Measurements from ENCODE around the gene SLC35G3. TPM values are rescaled to one million over a fixed set of nuclear protein-coding genes. Genes with fewer than 3 reads are reported as not detected.

SLC35G3 gene
- polyA plus RNA-seq, 1 of the 3 experiments (the other 2 are of a cell fraction) = not detected

DNA sequence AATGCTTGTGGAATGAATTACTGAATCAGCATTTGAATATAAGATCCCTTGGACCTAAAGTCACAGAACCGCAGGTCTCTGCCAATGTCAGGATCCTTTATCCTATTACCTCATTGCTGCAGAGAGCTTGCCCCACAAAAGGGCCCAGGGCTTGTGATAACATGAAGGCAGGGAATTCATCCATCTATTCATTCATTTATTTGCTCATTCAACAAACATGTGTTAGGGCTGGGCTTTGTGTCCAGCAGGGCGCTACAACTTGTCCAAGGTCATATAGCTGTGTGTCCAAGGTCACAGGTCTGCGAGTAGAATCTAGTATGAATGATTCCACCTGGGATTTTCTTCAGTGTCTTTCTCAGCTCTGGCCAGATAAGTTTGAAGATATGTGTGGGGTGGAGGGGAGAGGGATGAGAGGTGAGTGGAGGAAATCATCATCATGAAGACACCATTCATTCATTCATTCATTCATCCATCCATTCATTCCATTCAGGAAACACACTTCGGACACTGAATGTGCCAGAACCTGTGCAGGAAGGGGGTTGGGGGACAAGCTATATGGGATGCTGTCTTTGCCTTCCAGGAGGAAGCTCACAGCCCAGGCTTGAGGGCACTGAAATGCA lies 47.9 kb downstream of the SLC35G3 start:
- Histone ChIP-seq H3F3A (replicated peaks; ENCODE audit: insufficient read depth) (no peaks in the 10 kb centered on the region), H3K9me3 (no peaks in the 10 kb centered on the region), H2AFZ (ENCODE audit: low read depth) (no peak overlapping the region), H3K9ac (no peak overlapping the region), H3K27ac (ENCODE audit: low read depth in 2 of 2, low read length in 1 of 2) (no peak overlapping the region), H3K36me3 (replicated peaks in 1 of 2; ENCODE audit: control insufficient read depth in 1 of 2, insufficient read depth in 2 of 2, low read length in 1 of 2) (no peaks in the 10 kb centered on the region), H3K4me2 (no peak overlapping the region), H3K79me2 (ENCODE audit: insufficient read depth) (peaks cover 7% of the 10 kb centered on the region), H3K27me3 (ENCODE audit: insufficient read depth) (peaks cover 31% of the 10 kb centered on the region; the same call in 1 of the 2 replicates), H3K4me1 (ENCODE audit: control insufficient read depth in 1 of 2, insufficient read depth in 2 of 2, low read depth in 1 of 2, low read length in 1 of 2) (no peaks in the 10 kb centered on the region), H3K4me3 (ENCODE audit: low read depth in 2 of 2, low read length in 1 of 2) (no peak overlapping the region), H3K9me2 (no peaks in the 10 kb centered on the region), H4K20me1 (ENCODE audit: insufficient read depth) (no peaks in the 10 kb centered on the region)
- TF ChIP-seq FOSL2 (IDR thresholded peaks at IDR 0.05; ENCODE audit: borderline replicate concordance, low read depth) (no peak), FOXM1 (IDR thresholded peaks at IDR 0.05; ENCODE audit: low read depth) (no peak), ELF1 (IDR thresholded peaks at IDR 0.05) (no peak), YY1 (IDR thresholded peaks at IDR 0.05; ENCODE audit: low read depth) (no peak), RFX5 (IDR thresholded peaks at IDR 0.05; ENCODE audit: low read length) (no peak), MEF2A (IDR thresholded peaks at IDR 0.05; ENCODE audit: borderline replicate concordance, low read depth) (no peak), JUND (IDR thresholded peaks at IDR 0.05) (no peak), EZH2phosphoT487 (IDR thresholded peaks at IDR 0.05; ENCODE audit: borderline replicate concordance, low read depth) (no peak)
- TF ChIP-seq, protein P1, sequence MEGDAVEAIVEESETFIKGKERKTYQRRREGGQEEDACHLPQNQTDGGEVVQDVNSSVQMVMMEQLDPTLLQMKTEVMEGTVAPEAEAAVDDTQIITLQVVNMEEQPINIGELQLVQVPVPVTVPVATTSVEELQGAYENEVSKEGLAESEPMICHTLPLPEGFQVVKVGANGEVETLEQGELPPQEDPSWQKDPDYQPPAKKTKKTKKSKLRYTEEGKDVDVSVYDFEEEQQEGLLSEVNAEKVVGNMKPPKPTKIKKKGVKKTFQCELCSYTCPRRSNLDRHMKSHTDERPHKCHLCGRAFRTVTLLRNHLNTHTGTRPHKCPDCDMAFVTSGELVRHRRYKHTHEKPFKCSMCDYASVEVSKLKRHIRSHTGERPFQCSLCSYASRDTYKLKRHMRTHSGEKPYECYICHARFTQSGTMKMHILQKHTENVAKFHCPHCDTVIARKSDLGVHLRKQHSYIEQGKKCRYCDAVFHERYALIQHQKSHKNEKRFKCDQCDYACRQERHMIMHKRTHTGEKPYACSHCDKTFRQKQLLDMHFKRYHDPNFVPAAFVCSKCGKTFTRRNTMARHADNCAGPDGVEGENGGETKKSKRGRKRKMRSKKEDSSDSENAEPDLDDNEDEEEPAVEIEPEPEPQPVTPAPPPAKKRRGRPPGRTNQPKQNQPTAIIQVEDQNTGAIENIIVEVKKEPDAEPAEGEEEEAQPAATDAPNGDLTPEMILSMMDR (IDR thresholded peaks at IDR 0.05) = no peak
- CTCF ChIA-PET = interaction anchor here (1.9 kb wide), 1 partner anchor 26 kb away, joined by 5 read pairs; the partner anchor contains the start of gene RAD51D
- POLR2A ChIA-PET = no interaction called here
- no peak for DNase-seq
- WGBS (ENCODE audit: low lambda C conversion rate) = 31% methylated on average over 4 of the region's 4 CpGs

GRCh38 chr17:35144840-35145239 lies 49.4 kb downstream of the SLC35G3 start:
- ChIA-PET POLR2A (no interaction called here), CTCF (no interaction called here)
- H2AFZ ChIP-seq (ENCODE audit: low read depth) = no peak overlapping the region
- no peak overlapping the region for H3K27ac ChIP-seq (ENCODE audit: low read depth in 2 of 2, low read length in 1 of 2)
- no peaks in the 10 kb centered on the region for H3K9me3 ChIP-seq
- 58% methylated on average over 4 of the region's 4 CpGs for WGBS (ENCODE audit: low lambda C conversion rate)
- H3F3A ChIP-seq (replicated peaks; ENCODE audit: insufficient read depth) = no peaks in the 10 kb centered on the region
- TF ChIP-seq IRF3 (IDR thresholded peaks at IDR 0.05; ENCODE audit: low read depth, low read length) = no peak
- H3K36me3 ChIP-seq (replicated peaks in 1 of 2; ENCODE audit: control insufficient read depth in 1 of 2, insufficient read depth in 2 of 2, low read length in 1 of 2) = peaks cover under 1% of the 10 kb centered on the region in 2 experiments
- H3K27me3 ChIP-seq (ENCODE audit: insufficient read depth) = peaks cover 25% of the 10 kb centered on the region; the same call in 1 of the 2 replicates
- H3K4me2 ChIP-seq = no peak overlapping the region
- H4K20me1 ChIP-seq (ENCODE audit: insufficient read depth) = no peaks in the 10 kb centered on the region
- no peak overlapping the region for H3K9ac ChIP-seq
- no peak overlapping the region for H3K4me3 ChIP-seq (ENCODE audit: low read depth in 2 of 2, low read length in 1 of 2)
- no peak for DNase-seq
- no peaks in the 10 kb centered on the region for H3K9me2 ChIP-seq
- H3K79me2 ChIP-seq (ENCODE audit: insufficient read depth) = peaks cover 22% of the 10 kb centered on the region
- H3K4me1 ChIP-seq (ENCODE audit: control insufficient read depth in 1 of 2, insufficient read depth in 2 of 2, low read depth in 1 of 2, low read length in 1 of 2) = peaks cover 0 to 3% of the 10 kb centered on the region in 2 experiments; a peak in 1 of 4 replicates

Other genes with a start within 250 kb of the SLC35G3 start
- 0.48 and 0.57 TPM in 2 replicates for gene CCT6B, start 232.9 kb downstream of the SLC35G3 start, polyA plus RNA-seq (2012; rRNA removed)
- gene ZNF830, start 232.9 kb downstream of the SLC35G3 start, polyA plus RNA-seq (2012; rRNA removed) = 7.8 and 8.8 TPM in 2 replicates
- 25.7 and 28.6 TPM in 2 replicates for gene LIG3, start 213.9 kb downstream of the SLC35G3 start, polyA plus RNA-seq (2012; rRNA removed)
- 10.1 and 12.7 TPM in 2 replicates for gene RFFL, start 130.7 kb downstream of the SLC35G3 start, polyA plus RNA-seq (2012; rRNA removed)
- 11.6 and 13.7 TPM in 2 replicates for gene RAD51D, start 74.5 kb downstream of the SLC35G3 start, polyA plus RNA-seq (2012; rRNA removed)
- not detected in 2 replicates for gene FNDC8, start 72.8 kb downstream of the SLC35G3 start, polyA plus RNA-seq (2012; rRNA removed)
- gene NLE1, start 52.1 kb downstream of the SLC35G3 start, polyA plus RNA-seq (2012; rRNA removed) = 22.1 and 25.3 TPM in 2 replicates
- gene UNC45B, start 46.6 kb downstream of the SLC35G3 start, polyA plus RNA-seq (2012; rRNA removed) = not detected in 2 replicates
- gene SLFN5, start 48.7 kb upstream of the SLC35G3 start, polyA plus RNA-seq (2012; rRNA removed) = 1.4 and 1.9 TPM in 2 replicates
- 0.02 TPM in 2 replicates for gene SLFN11, start 179.2 kb upstream of the SLC35G3 start, polyA plus RNA-seq (2012; rRNA removed)
- gene SLFN12, start 238.1 kb upstream of the SLC35G3 start, polyA plus RNA-seq (2012; rRNA removed) = 5.6 and 8.0 TPM in 2 replicates